GM19099 (cell line): ENCODE data around the gene LPAR4.

Experiments used
- POLR2A ChIP-seq: IDR thresholded peaks from 3 replicates; pipeline ENCODE4 v1.6.1; 2011; ENCODE audit warnings: low read depth; ENCODE audit not compliant: insufficient read length; ENCODE audit errors: extremely low read depth

LPAR4 gene, protein sequence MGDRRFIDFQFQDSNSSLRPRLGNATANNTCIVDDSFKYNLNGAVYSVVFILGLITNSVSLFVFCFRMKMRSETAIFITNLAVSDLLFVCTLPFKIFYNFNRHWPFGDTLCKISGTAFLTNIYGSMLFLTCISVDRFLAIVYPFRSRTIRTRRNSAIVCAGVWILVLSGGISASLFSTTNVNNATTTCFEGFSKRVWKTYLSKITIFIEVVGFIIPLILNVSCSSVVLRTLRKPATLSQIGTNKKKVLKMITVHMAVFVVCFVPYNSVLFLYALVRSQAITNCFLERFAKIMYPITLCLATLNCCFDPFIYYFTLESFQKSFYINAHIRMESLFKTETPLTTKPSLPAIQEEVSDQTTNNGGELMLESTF

DNA sequence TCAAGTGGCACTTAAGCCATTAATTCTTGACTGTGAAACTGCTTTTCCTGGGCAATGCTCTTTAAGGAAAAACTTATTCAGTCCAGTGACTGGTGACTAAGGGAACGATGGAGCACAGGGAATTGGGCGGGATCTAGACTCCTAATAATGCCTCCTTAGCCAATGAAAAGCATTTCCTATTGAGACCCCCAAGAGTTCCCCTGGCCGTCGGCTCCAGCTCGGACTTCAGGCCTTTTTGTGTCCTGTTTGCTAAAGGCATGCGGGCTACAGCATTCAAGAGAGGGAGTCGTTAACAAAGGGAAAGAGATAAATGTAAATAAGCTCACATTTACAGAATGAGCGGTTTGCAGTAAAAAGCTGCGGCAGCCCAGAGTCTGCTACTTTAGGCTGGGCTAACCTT is at the start of gene LPAR4:
LPAR4 (plus strand) TSS at position 232 of the 400 bp plus-strand sequence. CDS start 7,150 bp downstream, outside the sequence.
- TF ChIP-seq POLR2A: no peak

DNA sequence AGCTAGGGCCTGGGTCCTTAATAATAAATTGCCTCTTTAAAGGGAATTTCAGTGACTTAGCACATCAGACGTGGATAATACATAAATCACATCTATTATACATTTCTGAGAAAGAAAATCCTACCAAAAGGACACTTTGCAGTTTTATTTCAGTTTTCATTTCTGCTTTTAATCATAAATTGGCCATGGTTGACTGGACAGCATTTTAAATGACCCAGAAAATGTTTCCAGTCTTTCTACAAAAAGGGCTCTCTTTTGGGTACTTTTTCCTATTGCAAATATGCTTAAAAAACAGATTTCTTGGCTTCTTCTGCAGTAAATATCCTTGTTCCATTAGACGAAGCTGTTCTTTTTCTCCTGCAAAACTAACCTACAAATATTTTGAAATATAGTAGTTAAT is 41.4 kb upstream of the LPAR4 start:
- TF ChIP-seq POLR2A: no peak

DNA sequence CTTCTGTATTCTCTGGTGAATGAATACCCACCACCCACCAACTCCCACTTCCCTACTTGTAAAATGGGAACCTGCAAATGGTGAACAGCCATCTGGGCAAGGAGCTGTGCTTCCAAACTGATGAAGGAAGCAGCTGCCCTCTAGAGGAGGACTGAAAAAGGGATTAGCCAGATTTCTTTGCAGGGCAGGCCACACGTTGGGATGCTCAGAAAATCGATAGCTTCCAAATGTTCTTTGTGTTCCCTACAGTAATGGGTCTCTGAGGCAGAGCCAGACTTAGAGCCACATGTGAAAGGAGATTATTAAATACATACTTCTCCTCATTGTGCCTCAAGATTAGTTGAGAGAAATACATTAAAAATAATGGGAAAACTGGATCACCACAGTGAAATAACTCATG is 39.3 kb upstream of the LPAR4 start:
- no peak for TF ChIP-seq POLR2A

- no peak for TF ChIP-seq POLR2A
Measured at GRCh38 chrX:78708816-78709215, 38.7 kb upstream of the LPAR4 start.

- TF ChIP-seq POLR2A: no peak
Measured at GRCh38 chrX:78710171-78710570, 37.3 kb upstream of the LPAR4 start.

GRCh38 chrX:78712336-78712735 is 35.2 kb upstream of the LPAR4 start:
- TF ChIP-seq POLR2A: no peak

GRCh38 chrX:78725287-78725686 is 22.2 kb upstream of the LPAR4 start:
- no peak for TF ChIP-seq POLR2A

GRCh38 chrX:78746496-78746895 is 1.0 kb upstream of the LPAR4 start:
- no peak for TF ChIP-seq POLR2A

GRCh38 chrX:78747971-78748370 is 451 bp downstream of the LPAR4 start:
- no peak for TF ChIP-seq POLR2A

GRCh38 chrX:78748846-78749245 is 1.3 kb downstream of the LPAR4 start:
- no peak for TF ChIP-seq POLR2A

DNA sequence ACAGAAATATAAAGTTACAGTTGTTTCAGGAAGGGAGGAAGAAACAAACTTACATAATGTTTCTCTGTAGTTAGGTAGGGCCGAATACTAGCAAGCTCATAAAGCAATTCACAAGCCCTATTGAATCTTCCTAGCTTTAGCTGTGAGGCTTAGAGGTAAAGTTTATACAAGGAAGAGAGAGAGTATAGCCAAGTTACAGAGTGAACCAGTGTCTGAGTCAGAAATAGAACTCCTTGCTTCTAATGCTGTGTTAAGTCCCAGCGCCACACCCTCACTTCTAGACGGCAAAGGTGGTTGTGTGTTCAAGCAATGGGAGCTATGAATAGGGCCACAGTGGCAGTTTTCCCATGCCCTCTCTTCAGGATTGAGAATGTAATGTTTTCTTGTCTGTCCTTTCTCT is 6.1 kb downstream of the LPAR4 start:
- TF ChIP-seq POLR2A: no peak

GRCh38 chrX:78754917-78755316 is 7.4 kb downstream of the LPAR4 start:
- TF ChIP-seq POLR2A: no peak

DNA sequence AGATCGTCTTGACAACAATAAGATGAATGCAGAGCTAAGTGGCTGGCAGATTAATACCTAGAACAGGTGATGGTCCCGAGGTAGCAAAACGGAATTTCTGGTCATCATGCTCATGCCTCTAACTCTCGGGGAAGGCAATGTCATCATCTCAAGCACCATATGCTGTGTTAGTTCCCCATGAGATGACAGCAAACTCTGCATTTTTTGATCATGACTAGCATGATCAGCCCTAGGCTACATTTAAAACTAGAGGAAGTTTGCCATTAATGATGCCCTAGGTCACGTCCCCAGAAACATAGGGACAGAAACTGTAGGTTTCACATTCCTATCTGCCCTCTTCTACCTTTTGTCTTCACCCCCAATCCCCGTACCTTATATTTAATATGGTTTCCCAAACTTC is 11.6 kb downstream of the LPAR4 start:
- no peak for TF ChIP-seq POLR2A

GRCh38 chrX:78769101-78769755 is 21.7 kb downstream of the LPAR4 start:
- no peak for TF ChIP-seq POLR2A

GRCh38 chrX:78769946-78770345 is 22.4 kb downstream of the LPAR4 start:
- no peak for TF ChIP-seq POLR2A

DNA sequence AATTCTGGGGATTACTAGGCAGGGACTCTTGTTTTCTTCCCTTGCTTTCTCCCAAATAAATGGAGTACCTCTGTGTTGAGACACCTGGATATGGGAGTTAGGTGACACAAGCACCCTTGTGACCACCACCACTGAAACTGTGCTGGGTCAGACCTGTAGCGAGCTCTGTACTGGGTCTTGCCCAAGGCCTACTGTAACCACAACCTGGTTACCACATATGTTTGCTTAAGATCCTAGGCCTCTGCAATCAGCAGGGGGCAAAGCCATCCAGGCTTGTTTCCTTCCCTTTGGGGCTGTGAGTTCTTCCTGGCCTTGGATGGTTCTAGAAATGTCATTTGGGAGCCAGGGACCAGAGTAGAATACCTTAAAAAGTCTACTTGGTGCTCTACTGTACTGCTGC is 49.4 kb downstream of the LPAR4 start:
- TF ChIP-seq POLR2A: no peak
